UCSD-AML1 (cell line): ENCODE measurements around the gene MAP4K3.
"Not testable (repeated sequence)": the region's sequence is repeated elsewhere in the genome, so short reads cannot be mapped to it uniquely, and the experiment has no call there.

Experiments used
- DNase-seq: peaks from one replicate; lab custom pipeline; 2025; ENCODE audit not compliant: unreplicated experiment; lab: John Stamatoyannopoulos, UW

The MAP4K3 gene

GRCh38 chr2:39375917-39376316 is 61.2 kb downstream of the MAP4K3 start:
- DNase-seq = no peak

GRCh38 chr2:39373181-39373802 is 63.8 kb downstream of the MAP4K3 start:
- no peak for DNase-seq

DNA sequence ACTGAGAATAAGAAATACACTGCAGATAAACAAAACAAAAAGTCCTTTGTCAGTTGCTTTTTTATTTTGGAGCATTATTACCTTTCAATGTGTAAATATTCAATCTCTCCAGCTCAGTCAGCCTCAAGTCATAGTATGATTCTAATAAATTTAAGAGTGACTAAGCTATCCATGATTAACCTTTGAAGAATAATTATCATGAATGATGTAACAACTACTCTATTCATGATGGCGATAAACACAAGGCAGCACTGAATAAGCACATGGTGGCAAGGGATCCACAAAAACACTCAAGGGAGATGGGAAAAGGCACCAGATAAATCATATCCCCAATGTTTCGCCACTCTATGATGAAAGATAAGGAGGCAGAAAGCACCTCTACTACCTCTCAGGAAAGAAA is 67.0 kb downstream of the MAP4K3 start:
- DNase-seq = no peak

DNA sequence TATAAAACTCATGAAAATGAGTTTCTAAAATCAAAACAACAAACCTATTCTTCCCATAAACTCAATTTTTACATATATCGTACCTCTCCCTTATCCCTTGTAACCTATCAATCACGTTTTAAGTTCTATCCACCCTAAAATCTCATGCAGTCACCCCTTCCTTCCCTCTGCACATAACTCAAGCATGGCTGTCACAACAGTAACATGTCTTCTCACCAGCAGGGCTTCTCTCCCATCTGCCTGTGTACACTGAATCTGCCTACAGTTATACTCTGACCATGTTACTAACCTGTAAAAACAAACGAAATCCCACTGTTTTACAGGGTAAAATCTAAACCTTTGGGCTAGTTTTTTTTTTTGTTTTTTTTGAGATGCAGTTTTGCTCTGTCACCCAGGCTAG is 68.2 kb downstream of the MAP4K3 start:
- no peak for DNase-seq

GRCh38 chr2:39368376-39368775 is 68.7 kb downstream of the MAP4K3 start:
- no peak for DNase-seq

DNA sequence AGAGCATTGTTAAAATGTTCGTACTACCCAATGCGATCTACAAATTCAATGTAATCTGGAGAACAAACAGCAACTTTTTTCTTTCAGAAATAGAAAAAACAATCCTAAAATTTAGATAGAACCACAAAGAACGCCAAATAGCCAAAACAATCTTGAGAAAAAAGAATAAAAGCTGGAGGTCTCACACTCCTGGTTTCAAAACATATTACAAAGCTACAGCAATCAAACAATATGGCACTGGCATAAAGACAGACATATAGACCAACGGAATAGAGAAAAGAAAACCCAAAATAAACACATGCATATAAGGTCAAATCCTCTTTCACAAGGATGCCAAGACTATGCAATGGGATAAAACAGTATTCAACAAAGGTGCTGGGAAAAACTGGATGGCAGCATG is 74.5 kb downstream of the MAP4K3 start:
- no peak for DNase-seq

DNA sequence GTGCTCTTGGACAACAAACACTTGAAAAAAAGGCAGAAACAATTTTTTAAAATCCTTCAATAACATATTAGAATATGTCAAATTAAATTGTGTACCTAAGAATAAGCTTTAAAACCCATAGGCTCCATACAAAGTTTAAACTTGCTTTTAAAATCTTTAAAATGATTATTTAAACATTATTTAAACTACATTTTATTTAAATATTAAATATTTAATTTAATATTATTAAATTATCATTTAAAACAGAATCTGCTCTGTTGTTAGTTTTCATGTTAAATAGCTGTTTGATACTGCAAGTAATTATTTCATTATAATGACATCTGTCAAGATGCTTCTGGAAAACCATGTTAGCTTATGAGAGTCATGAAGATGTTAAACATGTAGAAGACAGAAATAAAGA is 75.6 kb downstream of the MAP4K3 start:
- no peak for DNase-seq

DNA sequence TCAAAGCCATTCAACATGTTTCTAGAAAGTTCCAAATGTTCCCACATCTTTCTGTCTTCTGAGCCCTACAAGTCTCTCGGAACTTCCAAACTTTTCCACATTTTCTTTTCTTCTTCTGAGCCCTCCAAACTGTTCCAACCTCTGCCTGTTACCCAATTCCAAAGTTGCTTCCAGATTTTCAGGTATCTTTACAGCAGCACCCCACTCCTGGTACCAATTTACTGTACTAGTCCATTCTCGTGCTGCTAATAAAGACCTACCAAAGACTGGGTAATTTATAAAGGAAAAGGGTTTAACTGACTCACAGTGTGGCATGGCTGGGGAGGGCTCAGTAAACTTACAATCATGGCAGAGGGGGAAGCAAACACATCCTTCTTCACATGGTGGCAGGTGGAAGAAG is 76.7 kb downstream of the MAP4K3 start:
- DNase-seq = not testable (repeated sequence)

DNA sequence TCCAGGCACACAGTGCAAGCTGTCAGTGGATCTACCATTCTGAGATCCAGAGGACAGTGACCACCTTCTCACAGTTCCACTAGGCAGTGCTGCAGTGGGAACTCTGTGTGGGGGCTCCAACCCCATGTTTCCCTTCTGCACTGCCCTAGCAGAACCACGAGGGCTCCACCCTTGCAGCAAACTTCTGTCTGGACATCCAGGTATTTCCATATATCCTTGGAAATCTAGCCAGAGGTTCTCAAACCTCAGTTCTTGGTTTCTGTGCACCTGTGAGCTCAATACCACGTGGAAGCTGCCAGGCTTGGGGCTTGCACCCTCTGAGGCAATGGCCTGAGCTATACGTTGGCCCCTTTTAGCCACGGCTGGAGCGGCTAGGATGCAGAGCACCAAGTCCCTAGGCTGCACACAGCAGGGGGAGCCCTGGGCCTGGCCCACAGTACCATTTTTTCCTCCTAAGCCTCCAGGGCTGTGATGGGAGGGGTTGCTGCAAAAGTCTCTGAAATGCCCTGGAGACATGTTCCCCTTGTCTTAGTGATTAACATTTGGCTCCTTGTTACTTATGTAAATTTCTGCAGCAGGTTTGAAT is 77.5 kb downstream of the MAP4K3 start:
- DNase-seq = no peak

DNA sequence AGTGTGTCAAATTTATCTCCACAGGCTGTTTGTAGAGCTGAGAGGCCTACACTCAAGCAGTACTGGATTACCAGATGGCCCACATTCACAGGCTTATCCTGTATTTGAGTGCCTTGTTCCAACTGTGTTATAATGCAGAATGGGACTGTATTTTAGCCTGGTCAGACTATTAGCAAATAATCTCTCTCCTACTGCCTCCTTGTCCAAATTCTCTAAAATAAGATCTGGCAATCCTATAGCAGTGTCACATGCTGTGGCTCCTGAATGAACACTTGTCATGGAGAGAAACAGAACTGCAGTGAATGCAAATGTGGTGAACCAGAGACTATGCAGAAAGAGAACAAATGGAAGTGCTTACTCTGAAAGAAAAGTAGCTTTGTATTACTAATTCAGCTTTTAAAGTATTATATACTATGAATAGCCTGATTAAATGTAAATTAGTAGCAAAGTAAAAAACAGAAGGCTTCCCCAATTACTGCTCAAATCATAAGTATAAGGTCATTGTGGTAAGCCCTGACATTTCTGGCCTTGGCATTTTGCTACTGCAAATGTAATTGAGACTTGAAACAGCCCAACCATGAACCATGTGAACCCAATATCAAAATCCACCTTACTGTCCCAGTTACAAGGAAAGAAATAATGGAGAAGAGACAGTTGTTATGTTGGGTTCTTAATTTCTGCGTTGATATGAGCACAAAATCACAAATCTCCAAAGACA is 80.0 kb downstream of the MAP4K3 start:
- DNase-seq = no peak

DNA sequence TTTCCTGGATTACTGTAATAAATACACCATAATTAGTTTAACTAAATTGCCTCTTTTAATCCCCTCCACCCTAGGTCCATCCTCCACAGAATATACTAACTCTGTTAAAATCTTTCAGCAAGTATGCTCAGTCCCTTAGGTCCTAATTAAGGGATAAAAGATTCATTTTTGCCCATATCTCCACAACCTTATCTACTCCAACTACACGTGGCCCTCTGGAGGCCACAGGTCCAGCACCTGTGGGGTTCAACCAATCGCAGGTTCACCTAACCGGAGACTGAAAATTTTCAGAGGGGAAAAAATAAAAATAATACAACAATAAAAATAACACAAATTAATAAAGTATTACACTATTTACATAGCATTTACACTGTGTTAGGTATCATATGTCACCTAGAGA is 86.4 kb downstream of the MAP4K3 start:
- DNase-seq = no peak

- DNase-seq = no peak
Observed at GRCh38 chr2:39338502-39338901, 98.6 kb downstream of the MAP4K3 start.

DNA sequence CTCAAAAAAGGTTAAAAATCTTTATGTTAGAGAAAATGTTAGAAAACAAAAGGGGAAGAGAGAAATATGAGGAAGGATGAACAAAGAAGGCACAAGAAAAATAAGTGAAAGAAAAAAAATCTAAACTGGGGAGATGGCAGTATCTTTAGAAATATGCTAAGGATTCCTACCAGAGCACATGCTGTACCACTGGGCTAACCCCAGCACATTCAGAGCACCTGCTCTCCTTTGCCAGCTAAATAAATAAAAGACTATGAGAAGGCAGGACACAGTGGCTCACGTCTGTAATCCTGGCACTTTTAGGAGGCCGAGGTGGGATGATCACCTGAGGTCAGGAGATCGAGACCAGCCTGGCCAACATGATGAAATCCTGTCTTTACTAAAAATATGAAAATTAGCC is 101.2 kb downstream of the MAP4K3 start:
- DNase-seq = no peak

DNA sequence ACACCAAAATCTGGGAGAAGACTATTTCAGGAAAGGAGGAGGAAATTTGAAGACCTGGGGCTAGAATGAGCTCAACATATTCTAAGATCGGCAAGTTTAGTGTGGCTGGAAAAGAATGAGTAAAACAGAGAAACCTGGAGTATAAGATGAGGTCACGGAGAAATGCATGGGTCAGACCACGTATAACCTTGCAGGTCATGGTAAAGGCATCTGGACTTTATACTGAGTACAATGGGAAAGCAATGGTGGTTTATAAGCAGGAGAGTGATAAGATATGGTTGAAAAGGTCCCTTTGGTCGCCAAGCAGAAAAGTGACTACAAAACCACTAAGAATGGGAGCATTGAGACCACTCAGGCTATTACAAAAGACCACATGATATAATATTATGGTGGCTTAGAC is 102.1 kb downstream of the MAP4K3 start:
- DNase-seq = no peak

- no peak for DNase-seq
Observed at GRCh38 chr2:39334529-39334928, 102.6 kb downstream of the MAP4K3 start.

DNA sequence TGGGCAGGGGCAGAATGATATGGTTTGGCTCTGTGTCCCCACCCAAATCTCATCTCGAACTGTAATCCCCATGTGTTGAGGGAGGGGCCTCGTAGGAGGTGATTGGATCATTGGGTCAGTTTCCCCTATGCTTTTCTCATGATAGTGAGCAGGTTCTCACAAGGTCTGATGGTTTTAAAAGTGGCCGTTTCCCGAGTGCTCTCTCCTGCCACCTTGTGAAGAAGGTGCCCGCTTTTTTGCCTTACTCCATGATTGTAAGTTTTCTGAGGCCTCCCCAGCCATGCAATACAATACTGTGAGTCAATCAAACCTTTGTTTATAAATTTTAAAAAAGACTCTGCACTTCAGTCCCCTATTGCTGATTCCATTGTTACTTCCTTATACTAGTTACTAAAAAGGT is 110.4 kb downstream of the MAP4K3 start:
- no peak for DNase-seq

DNA sequence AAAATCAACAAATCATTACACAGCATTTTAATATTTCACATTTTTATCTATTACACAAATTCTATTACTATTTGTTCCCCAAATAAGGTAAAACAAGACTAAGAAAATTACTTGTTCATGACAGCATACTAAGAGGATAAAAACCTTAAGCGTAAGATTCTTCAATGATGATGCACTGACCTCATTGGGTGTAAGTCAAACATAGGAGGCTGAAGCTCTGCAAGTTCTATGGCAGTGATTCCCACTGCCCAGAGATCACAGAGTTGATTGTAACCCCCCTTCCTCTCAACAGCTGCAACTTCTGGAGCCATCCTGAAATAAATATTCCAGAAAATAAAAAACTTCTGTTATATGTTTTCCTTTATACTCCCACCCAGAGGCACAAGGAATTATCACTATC is 111.1 kb downstream of the MAP4K3 start:
- no peak for DNase-seq

GRCh38 chr2:39321056-39322035 is 115.7 kb downstream of the MAP4K3 start:
- DNase-seq = not testable (repeated sequence)

GRCh38 chr2:39320162-39320561 is 116.9 kb downstream of the MAP4K3 start:
- no peak for DNase-seq

DNA sequence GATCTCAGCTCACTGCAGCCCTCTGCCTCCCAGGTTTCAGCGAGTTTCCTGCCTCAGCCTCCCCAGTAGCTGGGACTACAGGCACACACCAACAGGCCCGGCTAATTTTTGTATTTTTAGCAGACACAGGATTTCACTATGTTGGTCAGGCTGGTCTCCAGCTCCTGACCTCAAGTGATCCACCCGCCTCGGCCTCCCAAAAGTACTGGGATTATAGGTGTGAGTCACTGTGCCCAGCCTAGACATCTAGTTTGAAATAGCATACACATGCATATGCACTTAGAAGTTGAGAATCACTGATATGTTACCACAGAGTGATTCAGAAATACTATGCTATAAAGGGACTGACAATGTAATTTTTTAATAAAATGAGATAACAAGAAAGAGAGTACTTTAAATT is 123.5 kb downstream of the MAP4K3 start:
- no peak for DNase-seq

DNA sequence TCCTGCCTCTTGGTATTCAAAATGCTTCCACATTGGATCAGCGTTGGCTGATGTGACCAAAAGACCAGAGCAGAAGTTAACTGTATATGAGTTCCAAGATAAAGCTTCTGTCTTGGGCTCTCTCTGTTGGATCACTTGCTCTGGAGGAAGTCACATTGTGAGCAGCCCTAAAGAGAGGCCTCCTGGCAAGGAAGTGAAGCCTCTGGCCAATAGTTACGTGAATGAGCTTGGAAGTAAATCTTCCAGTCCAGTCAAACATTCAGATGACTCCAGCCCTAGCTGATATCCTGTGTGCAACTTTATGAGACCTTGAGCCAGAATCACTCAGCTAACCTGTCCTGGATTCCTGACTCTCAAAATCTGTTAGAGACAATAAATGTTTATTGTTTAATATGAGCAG is 125.6 kb downstream of the MAP4K3 start:
- DNase-seq = no peak
